ENCODE measurements around the gene SLC19A3. TPM values are rescaled to one million over a fixed set of nuclear protein-coding genes. Genes with fewer than 3 reads are reported as not detected.

The SLC19A3 gene
- total and polyA plus RNA-seq, 2 donors (not counting 3 experiments of a cell fraction or from before 2014, with no cell fraction given), result 0.01 TPM; not detected in 1

DNA sequence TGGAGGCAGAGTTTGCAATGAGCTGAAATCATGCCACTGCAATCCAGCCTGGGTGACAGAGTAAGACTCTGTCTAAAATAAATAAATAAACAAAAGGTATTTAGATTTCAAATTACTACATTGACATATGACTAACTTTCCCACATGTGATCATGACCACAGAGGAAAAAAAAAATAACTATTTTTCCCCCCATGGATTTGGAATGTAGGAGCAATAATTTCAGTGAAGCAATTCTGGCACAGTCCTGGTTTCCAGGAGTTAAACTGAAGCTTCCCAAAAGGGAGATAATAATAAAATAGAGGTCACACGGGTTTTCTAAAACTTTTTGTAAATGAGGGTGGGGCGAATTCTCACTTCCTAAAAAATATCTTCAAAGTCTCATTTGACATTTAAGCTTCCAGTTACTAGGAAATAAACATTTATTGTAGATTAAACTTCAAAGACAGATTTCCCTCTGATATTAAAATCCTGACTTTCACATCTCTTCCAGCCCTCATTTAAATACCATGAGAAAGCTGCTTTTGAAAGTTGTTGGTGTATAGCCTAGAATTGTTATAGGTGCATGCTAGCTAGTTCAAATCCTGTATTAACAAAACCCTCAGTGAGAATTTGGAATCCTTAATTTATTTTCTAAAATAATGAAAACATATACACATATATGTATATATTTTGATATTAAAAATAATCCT is 20.7 kb downstream of the SLC19A3 start:
- no peak overlapping the region for H3K27ac ChIP-seq (ENCODE audit: insufficient read depth, low read depth, low read length)
- no peaks in the 10 kb centered on the region for H3K4me1 ChIP-seq (ENCODE audit: control insufficient read depth, extremely low read depth, insufficient read depth, low read length)
- no peaks in the 10 kb centered on the region for H3K36me3 ChIP-seq (ENCODE audit: control insufficient read depth in 2 of 2, extremely low read depth in 1 of 2, insufficient read depth in 2 of 2, low read length in 2 of 2)
- no peaks in the 10 kb centered on the region for H3K9me1 ChIP-seq (replicated peaks; ENCODE audit: control insufficient read depth, extremely low read depth, insufficient read depth, low read length)
- DNase-seq (ENCODE audit: low read depth, low spot score) (no peak), FAIRE-seq (no peak)
- no peaks in the 10 kb centered on the region for H3K79me2 ChIP-seq (ENCODE audit: control insufficient read depth, insufficient read depth, low read length)
- H4K20me1 ChIP-seq (replicated peaks; ENCODE audit: control insufficient read depth, extremely low read depth, insufficient read depth, low read length), result no peaks in the 10 kb centered on the region
- dilution Hi-C loops (cut with MboI; ENCODE audit: extremely low pct_ligation_motif_present, low sequenced_read_pairs) (no loop called here), intact Hi-C loops (cut with micrococcal nuclease) (no loop called here)
- H3K4me3 ChIP-seq (replicated peaks in 1 of 3; ENCODE audit: insufficient read depth in 1 of 3, low read depth in 1 of 3, low read length in 3 of 3), result no peak overlapping the region
- ChIA-PET CTCF (interaction anchor here (1.3 kb wide), 1 partner anchor 10 kb away, joined by 4 read pairs; no protein-coding TSS in a partner anchor), POLR2A (no interaction called here)
- TF ChIP-seq GATA2 (IDR thresholded peaks at IDR 0.05; ENCODE audit: insufficient read depth, insufficient read length, low read depth, low read length), result no peak
- TF ChIP-seq POLR2A (IDR thresholded peaks at IDR 0.05; ENCODE audit: low read depth, low read length), result no peak
- no peak overlapping the region for H3K4me2 ChIP-seq (ENCODE audit: insufficient read depth, low read length)
- BruUV-seq (replicated peaks), result no TSS peak
- no peak overlapping the region for H3K9ac ChIP-seq (replicated peaks; ENCODE audit: extremely low read depth, insufficient read depth, low read length)
- H3K27me3 ChIP-seq (ENCODE audit: control insufficient read depth in 2 of 2, insufficient read depth in 2 of 2, low read length in 2 of 2), result no peaks in the 10 kb centered on the region
- no peak overlapping the region for H2AFZ ChIP-seq (ENCODE audit: low read depth, low read length)
- no peaks in the 10 kb centered on the region for H3K9me3 ChIP-seq (replicated peaks; ENCODE audit: control insufficient read depth, insufficient read depth, low read length)

DNA sequence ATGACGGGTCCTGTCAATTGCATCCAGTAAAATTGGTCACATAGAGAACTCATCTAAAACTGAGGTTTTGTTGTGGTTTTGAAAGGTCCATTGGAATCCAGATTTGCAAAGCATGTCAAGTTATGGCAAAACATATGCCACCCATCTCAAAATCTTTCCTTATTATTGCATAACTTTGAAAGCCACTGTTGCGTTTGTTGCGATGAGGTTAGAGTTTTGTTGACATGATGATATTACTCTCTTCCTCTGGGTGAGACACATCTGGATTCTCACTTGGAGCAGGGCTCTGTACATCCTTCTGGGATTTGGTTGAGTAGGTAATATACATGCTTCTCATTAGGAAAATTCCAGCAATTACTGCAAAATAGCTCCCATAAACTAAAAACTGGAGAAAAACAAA is 30.6 kb downstream of the SLC19A3 start:
- H3K27ac ChIP-seq (ENCODE audit: insufficient read depth, low read depth, low read length), result no peak overlapping the region
- intact Hi-C loops (cut with micrococcal nuclease), result no loop called here

More for the DNA sequence above, 30.6 kb downstream of the SLC19A3 start:
- H3K9ac ChIP-seq (replicated peaks; ENCODE audit: extremely low read depth, insufficient read depth, low read length), result no peak overlapping the region
- CTCF ChIA-PET, result no interaction called here
- no peak overlapping the region for H3K4me2 ChIP-seq (ENCODE audit: insufficient read depth, low read length)
- FAIRE-seq, result no peak
- no peaks in the 10 kb centered on the region for H3K4me1 ChIP-seq (ENCODE audit: control insufficient read depth, extremely low read depth, insufficient read depth, low read length)
- POLR2A ChIA-PET, result no interaction called here
- dilution Hi-C loops (cut with MboI; ENCODE audit: extremely low pct_ligation_motif_present, low sequenced_read_pairs), result no loop called here
- H3K9me3 ChIP-seq (replicated peaks; ENCODE audit: control insufficient read depth, insufficient read depth, low read length), result no peaks in the 10 kb centered on the region
- no TSS peak for BruUV-seq (replicated peaks)
- no peaks in the 10 kb centered on the region for H3K36me3 ChIP-seq (ENCODE audit: control insufficient read depth in 2 of 2, extremely low read depth in 1 of 2, insufficient read depth in 2 of 2, low read length in 2 of 2)
- H3K27me3 ChIP-seq (ENCODE audit: control insufficient read depth in 2 of 2, insufficient read depth in 2 of 2, low read length in 2 of 2), result no peaks in the 10 kb centered on the region
- no peak for TF ChIP-seq FOS (IDR thresholded peaks at IDR 0.05; ENCODE audit: borderline replicate concordance, insufficient read depth, low read length)
- TF ChIP-seq, protein P1, sequence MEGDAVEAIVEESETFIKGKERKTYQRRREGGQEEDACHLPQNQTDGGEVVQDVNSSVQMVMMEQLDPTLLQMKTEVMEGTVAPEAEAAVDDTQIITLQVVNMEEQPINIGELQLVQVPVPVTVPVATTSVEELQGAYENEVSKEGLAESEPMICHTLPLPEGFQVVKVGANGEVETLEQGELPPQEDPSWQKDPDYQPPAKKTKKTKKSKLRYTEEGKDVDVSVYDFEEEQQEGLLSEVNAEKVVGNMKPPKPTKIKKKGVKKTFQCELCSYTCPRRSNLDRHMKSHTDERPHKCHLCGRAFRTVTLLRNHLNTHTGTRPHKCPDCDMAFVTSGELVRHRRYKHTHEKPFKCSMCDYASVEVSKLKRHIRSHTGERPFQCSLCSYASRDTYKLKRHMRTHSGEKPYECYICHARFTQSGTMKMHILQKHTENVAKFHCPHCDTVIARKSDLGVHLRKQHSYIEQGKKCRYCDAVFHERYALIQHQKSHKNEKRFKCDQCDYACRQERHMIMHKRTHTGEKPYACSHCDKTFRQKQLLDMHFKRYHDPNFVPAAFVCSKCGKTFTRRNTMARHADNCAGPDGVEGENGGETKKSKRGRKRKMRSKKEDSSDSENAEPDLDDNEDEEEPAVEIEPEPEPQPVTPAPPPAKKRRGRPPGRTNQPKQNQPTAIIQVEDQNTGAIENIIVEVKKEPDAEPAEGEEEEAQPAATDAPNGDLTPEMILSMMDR (IDR thresholded peaks at IDR 0.05; ENCODE audit: extremely low read depth in 1 of 2, insufficient read depth in 1 of 2, low read depth in 1 of 2, low read length in 2 of 2), result no peak
- TF ChIP-seq JUN (IDR thresholded peaks at IDR 0.05; ENCODE audit: borderline replicate concordance, insufficient read depth, insufficient read length, low read depth), result no peak
- no peak for TF ChIP-seq POLR2AphosphoS5 (IDR thresholded peaks at IDR 0.05; ENCODE audit: insufficient read depth, low read depth, low read length)
- no peak for TF ChIP-seq POLR2A (IDR thresholded peaks at IDR 0.05; ENCODE audit: low read depth, low read length)
- no peaks in the 10 kb centered on the region for H3K9me1 ChIP-seq (replicated peaks; ENCODE audit: control insufficient read depth, extremely low read depth, insufficient read depth, low read length)
- H2AFZ ChIP-seq (ENCODE audit: low read depth, low read length), result no peak overlapping the region
- no peaks in the 10 kb centered on the region for H4K20me1 ChIP-seq (replicated peaks; ENCODE audit: control insufficient read depth, extremely low read depth, insufficient read depth, low read length)
- no peaks in the 10 kb centered on the region for H3K79me2 ChIP-seq (ENCODE audit: control insufficient read depth, insufficient read depth, low read length)
- DNase-seq (ENCODE audit: low read depth, low spot score), result no peak
- no peak overlapping the region for H3K4me3 ChIP-seq (replicated peaks in 1 of 3; ENCODE audit: insufficient read depth in 1 of 3, low read depth in 1 of 3, low read length in 3 of 3)

All from endothelial cell of umbilical vein (primary cell).